ENCODE data around the gene GORASP2.

- no peak for TF ChIP-seq CSDC2 (CRISPR knock-in tag; IDR thresholded peaks at IDR 0.05)
- TF ChIP-seq ESRRG (CRISPR knock-in tag; IDR thresholded peaks at IDR 0.05) = no peak
- no peak for TF ChIP-seq ZC3H10 (CRISPR knock-in tag; IDR thresholded peaks at IDR 0.05)
- no peak for TF ChIP-seq PATZ1 (CRISPR knock-in tag; IDR thresholded peaks at IDR 0.05; ENCODE audit: borderline replicate concordance)
- TF ChIP-seq RARB (CRISPR knock-in tag; IDR thresholded peaks at IDR 0.05) = no peak
- TF ChIP-seq ARNTL (CRISPR knock-in tag; IDR thresholded peaks at IDR 0.05; ENCODE audit: borderline replicate concordance, low read depth) = no peak
- no peak for TF ChIP-seq ZFP30 (CRISPR knock-in tag; IDR thresholded peaks at IDR 0.05)
- no peak for TF ChIP-seq ZFP3 (CRISPR knock-in tag; IDR thresholded peaks at IDR 0.05)
- TF ChIP-seq SNAI2 (CRISPR knock-in tag; IDR thresholded peaks at IDR 0.05) = no peak
Observed at GRCh38 chr2:170996316-170996715, 67.3 kb downstream of the GORASP2 start.
